ENCODE measurements around the gene PRKG1. TPM values are rescaled to one million over a fixed set of nuclear protein-coding genes. Genes with fewer than 3 reads are reported as not detected.

PRKG1 gene
- total RNA-seq, 1 donor = 19.5 TPM

DNA sequence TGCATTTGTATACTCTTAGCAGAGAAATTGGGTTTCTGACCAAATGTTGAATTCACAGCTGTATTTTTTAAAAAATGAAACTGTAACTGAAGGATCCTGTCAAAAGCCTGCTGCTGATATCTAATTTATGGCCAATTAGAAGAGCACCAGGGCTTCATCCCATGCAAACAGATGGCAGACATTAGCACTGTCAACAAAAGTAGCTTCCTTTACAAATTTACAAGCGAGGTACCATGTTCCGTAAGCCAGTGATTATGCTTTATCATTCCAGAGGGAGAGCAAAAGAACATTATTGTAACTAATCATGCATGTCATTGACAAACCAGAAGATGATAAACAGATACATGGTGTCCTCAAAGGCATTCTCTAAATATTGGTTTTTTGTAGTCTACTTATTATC, 1062.6 kb downstream of the PRKG1 start:
- H3K36me3 ChIP-seq (ENCODE audit: insufficient read depth, low read length) = no peaks in the 10 kb centered on the region
- H3K4me3 ChIP-seq (ENCODE audit: insufficient read depth, low read length) = no peak overlapping the region
- H3K27ac ChIP-seq (ENCODE audit: low read depth, low read length) = no peak overlapping the region
- no peak overlapping the region for H2AFZ ChIP-seq (ENCODE audit: low read length)
- no peak for DNase-seq (ENCODE audit: insufficient read length, low spot score, missing footprints)
- H4K20me1 ChIP-seq (ENCODE audit: insufficient read depth, low read length) = no peaks in the 10 kb centered on the region
- H3K79me2 ChIP-seq (ENCODE audit: insufficient read depth, low read length) = no peaks in the 10 kb centered on the region
- no peaks in the 10 kb centered on the region for H3K4me1 ChIP-seq (ENCODE audit: insufficient read depth, low read length)
- H3K9me3 ChIP-seq (ENCODE audit: low read depth, low read length) = no peaks in the 10 kb centered on the region
- H3K27me3 ChIP-seq (ENCODE audit: insufficient read depth, low read length) = no peaks in the 10 kb centered on the region
- no peak overlapping the region for H3K4me2 ChIP-seq (ENCODE audit: insufficient read depth, low read length)
- no peak for TF ChIP-seq CTCF (IDR thresholded peaks at IDR 0.05; ENCODE audit: extremely low read depth, low read depth, low read length)

DNA sequence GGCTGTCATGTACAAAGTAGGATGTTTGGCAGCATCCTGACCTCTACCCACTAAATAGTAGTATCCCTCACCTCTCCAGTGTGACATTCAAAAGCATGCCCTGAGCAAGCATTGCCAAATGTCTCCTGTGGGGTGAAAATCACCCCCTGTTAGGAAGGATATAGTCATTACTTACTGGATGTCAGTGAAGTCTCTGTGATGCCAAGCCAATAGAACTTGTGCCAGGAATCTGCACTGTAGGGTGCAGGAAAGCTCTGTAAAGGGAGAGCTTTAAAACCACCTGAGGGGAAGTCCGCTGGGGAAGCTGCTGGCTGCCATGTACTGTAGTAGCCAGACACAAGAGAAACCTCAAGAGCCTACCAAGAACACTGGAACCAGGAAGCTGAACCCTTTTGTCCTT, 1069.1 kb downstream of the PRKG1 start:
- Histone ChIP-seq H3K36me3 (ENCODE audit: insufficient read depth, low read length) (no peaks in the 10 kb centered on the region), H3K79me2 (ENCODE audit: insufficient read depth, low read length) (no peaks in the 10 kb centered on the region), H3K4me2 (ENCODE audit: insufficient read depth, low read length) (no peak overlapping the region), H2AFZ (ENCODE audit: low read length) (no peak overlapping the region), H3K4me1 (ENCODE audit: insufficient read depth, low read length) (no peaks in the 10 kb centered on the region), H3K9me3 (ENCODE audit: low read depth, low read length) (no peaks in the 10 kb centered on the region), H3K27ac (ENCODE audit: low read depth, low read length) (no peak overlapping the region), H3K4me3 (ENCODE audit: insufficient read depth, low read length) (no peak overlapping the region), H3K27me3 (ENCODE audit: insufficient read depth, low read length) (no peaks in the 10 kb centered on the region), H4K20me1 (ENCODE audit: insufficient read depth, low read length) (no peaks in the 10 kb centered on the region)
- no peak for DNase-seq (ENCODE audit: insufficient read length, low spot score, missing footprints)
- TF ChIP-seq CTCF (IDR thresholded peaks at IDR 0.05; ENCODE audit: extremely low read depth, low read depth, low read length) = no peak

DNA sequence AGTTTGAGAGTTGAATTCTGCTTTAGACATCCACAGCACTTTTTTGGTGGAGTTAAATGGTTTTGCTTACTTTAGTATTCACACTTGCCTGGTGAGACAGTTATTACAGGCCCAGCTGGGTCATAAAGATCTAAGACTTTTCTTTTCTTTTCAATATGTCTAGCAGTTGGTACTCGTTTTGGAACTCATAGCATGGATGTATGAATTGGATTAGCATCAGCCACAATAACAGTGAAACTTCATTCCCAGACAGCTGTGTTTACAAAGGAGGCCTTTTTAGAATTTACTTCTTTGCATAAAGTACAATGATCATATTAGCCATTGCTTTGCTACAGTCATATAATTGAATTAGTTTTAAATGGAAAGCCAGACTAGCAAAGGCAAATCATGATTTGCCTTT, 1071.3 kb downstream of the PRKG1 start:
- DNase-seq (ENCODE audit: insufficient read length, low spot score, missing footprints) = no peak
- Histone ChIP-seq H3K9me3 (ENCODE audit: low read depth, low read length) (no peaks in the 10 kb centered on the region), H3K27me3 (ENCODE audit: insufficient read depth, low read length) (no peaks in the 10 kb centered on the region), H4K20me1 (ENCODE audit: insufficient read depth, low read length) (no peaks in the 10 kb centered on the region), H3K27ac (ENCODE audit: low read depth, low read length) (no peak overlapping the region), H3K36me3 (ENCODE audit: insufficient read depth, low read length) (no peaks in the 10 kb centered on the region), H3K4me3 (ENCODE audit: insufficient read depth, low read length) (no peak overlapping the region), H3K79me2 (ENCODE audit: insufficient read depth, low read length) (no peaks in the 10 kb centered on the region), H3K4me2 (ENCODE audit: insufficient read depth, low read length) (no peak overlapping the region), H2AFZ (ENCODE audit: low read length) (no peak overlapping the region), H3K4me1 (ENCODE audit: insufficient read depth, low read length) (no peaks in the 10 kb centered on the region)
- TF ChIP-seq CTCF (IDR thresholded peaks at IDR 0.05; ENCODE audit: extremely low read depth, low read depth, low read length) = no peak

DNA sequence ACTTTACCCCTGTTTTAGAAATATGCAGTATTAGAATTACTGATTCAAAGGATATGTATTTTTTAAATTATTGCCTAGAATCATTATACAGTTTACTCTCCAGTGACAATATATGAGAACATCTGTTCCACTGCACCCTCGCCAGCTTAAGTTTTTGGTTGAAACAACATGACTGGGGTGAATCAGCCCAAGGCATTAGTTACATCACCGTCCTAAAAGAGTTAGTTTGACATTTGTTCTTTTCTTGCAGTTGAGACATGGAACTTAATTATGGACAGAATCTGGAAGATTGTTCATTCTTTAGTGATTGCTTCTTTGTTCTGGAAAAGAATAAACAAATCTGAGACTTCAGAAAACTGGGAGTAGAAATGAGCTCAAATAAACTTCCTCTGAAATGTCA, 1072.5 kb downstream of the PRKG1 start:
- no peak for DNase-seq (ENCODE audit: insufficient read length, low spot score, missing footprints)
- no peak overlapping the region for H3K4me3 ChIP-seq (ENCODE audit: insufficient read depth, low read length)
- H2AFZ ChIP-seq (ENCODE audit: low read length) = no peak overlapping the region
- no peaks in the 10 kb centered on the region for H3K27me3 ChIP-seq (ENCODE audit: insufficient read depth, low read length)
- H3K27ac ChIP-seq (ENCODE audit: low read depth, low read length) = no peak overlapping the region
- TF ChIP-seq CTCF (IDR thresholded peaks at IDR 0.05; ENCODE audit: extremely low read depth, low read depth, low read length) = no peak
- no peaks in the 10 kb centered on the region for H3K9me3 ChIP-seq (ENCODE audit: low read depth, low read length)
- H3K4me1 ChIP-seq (ENCODE audit: insufficient read depth, low read length) = no peaks in the 10 kb centered on the region
- no peak overlapping the region for H3K4me2 ChIP-seq (ENCODE audit: insufficient read depth, low read length)
- no peaks in the 10 kb centered on the region for H4K20me1 ChIP-seq (ENCODE audit: insufficient read depth, low read length)
- no peaks in the 10 kb centered on the region for H3K36me3 ChIP-seq (ENCODE audit: insufficient read depth, low read length)
- no peaks in the 10 kb centered on the region for H3K79me2 ChIP-seq (ENCODE audit: insufficient read depth, low read length)
